ENCODE results near the gene SRM. TPM values are rescaled to one million over a fixed set of nuclear protein-coding genes. Genes with fewer than 3 reads are reported as not detected.
"Not testable (repeated sequence)": the region's sequence is repeated elsewhere in the genome, so short reads cannot be mapped to it uniquely, and the experiment has no call there.

Gene SRM
- total RNA-seq, 6 donors from 2014 or later, result 7.3 to 72.9 (median 50.2) TPM

DNA sequence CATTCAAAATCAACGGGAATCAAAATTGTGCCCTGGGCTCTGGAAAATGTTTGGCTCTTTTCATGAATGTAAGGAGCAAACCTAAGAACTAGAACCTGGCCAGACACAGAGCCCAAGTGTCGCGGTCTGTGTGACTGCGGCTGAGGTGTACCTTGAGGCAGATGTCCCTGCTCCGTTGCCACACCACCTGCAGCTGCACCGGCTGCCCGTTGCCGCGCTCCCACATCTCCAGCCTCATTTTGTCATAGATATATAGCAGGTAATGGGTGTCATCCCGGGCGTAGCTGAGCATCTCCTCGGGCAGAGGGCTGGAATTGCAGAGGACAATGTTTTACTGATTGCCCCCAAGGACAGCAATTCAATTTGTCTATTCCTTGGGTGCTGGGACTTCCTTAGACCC is 21.1 kb upstream of the SRM start:
- Histone ChIP-seq H3K36me3 (peaks cover 11 to 73% (median 65%) of the 10 kb centered on the region in 4 donors), H3K4me3 (no peak overlapping the region), H3K27ac (no peak overlapping the region), H3K27me3 (no peaks in the 10 kb centered on the region), H3K4me1 (no peaks in the 10 kb centered on the region), H3K9me3 (no peaks in the 10 kb centered on the region)
- 90% methylated on average over 12 of the region's 12 CpGs for WGBS, 2 donors
- TF ChIP-seq POLR2AphosphoS5 (IDR thresholded peaks at IDR 0.05) (no peak), CTCF (IDR thresholded peaks at IDR 0.05) (no peak), POLR2A (IDR thresholded peaks at IDR 0.05) (no peak), EP300 (IDR thresholded peaks at IDR 0.05) (no peak)
- no peak for DNase-seq
- ATAC-seq (ENCODE audit: low FRiP score in 2 of 2), result no peak

DNA sequence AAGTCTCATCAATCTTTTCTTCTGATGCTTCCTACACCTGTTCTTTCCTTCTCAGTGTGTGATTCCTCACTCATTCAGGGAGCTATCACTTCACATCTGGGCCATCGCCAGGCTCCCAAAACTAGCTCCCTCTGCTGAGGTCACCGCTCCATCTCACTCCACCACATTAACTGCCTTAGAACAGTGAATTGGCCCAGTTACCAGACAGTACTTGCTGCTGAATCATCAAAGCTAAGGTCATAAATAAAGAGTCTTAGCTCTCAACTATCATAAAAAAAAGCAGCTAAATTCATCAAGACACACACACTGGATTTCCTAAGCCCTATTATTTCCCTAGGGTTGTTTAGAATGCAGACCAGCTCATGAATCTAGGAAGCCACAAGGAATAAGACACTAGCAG is 18.8 kb upstream of the SRM start:
- 95 to 98% methylated on average over 2 of the region's 2 CpGs for WGBS, 2 donors
- no peak overlapping the region for H3K27ac ChIP-seq
- DNase-seq (no peak), ATAC-seq (ENCODE audit: low FRiP score in 2 of 2) (no peak)
- H3K9me3 ChIP-seq, result no peaks in the 10 kb centered on the region
- no peaks in the 10 kb centered on the region for H3K27me3 ChIP-seq
- TF ChIP-seq EP300 (IDR thresholded peaks at IDR 0.05), result no peak
- TF ChIP-seq POLR2AphosphoS5 (IDR thresholded peaks at IDR 0.05), result no peak
- no peak for TF ChIP-seq CTCF (IDR thresholded peaks at IDR 0.05)
- no peak for TF ChIP-seq POLR2A (IDR thresholded peaks at IDR 0.05)
- H3K4me3 ChIP-seq, result no peak overlapping the region
- H3K4me1 ChIP-seq, result no peaks in the 10 kb centered on the region
- peaks cover 28 to 96% (median 87%) of the 10 kb centered on the region in 4 donors for H3K36me3 ChIP-seq

GRCh38 chr1:11073398-11073797 is 13.6 kb upstream of the SRM start:
- not testable (repeated sequence) for H3K27ac ChIP-seq; H3K4me1 ChIP-seq; DNase-seq; H3K27me3 ChIP-seq; H3K9me3 ChIP-seq; ATAC-seq (ENCODE audit: low FRiP score in 2 of 2); H3K4me3 ChIP-seq
- peaks cover 34 to 98% (median 89%) of the 10 kb centered on the region in 4 donors for H3K36me3 ChIP-seq
- WGBS, 2 donors, result 93 to 94% methylated on average over 7 of the region's 7 CpGs

DNA sequence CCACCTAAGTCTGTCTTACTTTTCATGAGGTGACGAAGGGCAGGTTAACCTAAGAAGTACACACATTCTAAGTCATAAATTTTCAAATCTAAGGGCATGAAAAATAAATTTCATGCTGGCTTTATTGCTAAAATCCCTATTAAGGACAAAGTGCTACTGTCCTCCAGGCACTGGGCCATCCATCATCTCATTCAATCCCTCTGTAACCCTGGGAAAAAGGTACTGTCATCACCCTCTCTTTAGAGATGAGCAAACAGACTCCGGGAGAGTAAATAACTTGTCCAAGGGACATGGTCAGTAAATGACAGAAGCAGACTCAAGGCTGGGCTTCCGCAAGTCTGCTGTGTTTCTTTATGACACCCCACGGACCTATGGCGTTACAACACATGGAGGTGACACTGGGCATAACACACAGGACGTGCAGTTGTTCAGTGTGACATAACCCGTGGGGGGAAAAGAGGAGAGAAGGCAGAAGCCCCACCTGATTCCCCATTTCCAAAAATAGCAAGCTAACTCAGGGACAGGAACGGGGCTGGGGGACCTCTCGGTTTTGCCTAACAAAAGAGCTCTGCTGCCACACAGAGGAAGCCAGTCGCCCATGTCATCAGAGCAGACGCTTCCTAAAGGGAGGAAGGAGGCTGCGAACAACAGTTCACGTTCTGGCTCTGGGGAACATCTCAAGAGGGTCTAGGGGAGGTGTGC is 12.5 kb upstream of the SRM start:
- TF ChIP-seq POLR2AphosphoS5 (IDR thresholded peaks at IDR 0.05) (no peak), POLR2A (IDR thresholded peaks at IDR 0.05) (no peak), EP300 (IDR thresholded peaks at IDR 0.05) (no peak), CTCF (IDR thresholded peaks at IDR 0.05) (no peak)
- no peak for ATAC-seq (ENCODE audit: low FRiP score in 2 of 2)
- H3K27ac ChIP-seq, result no peak overlapping the region
- no peaks in the 10 kb centered on the region for H3K9me3 ChIP-seq
- H3K4me1 ChIP-seq, result no peaks in the 10 kb centered on the region
- H3K27me3 ChIP-seq, result no peaks in the 10 kb centered on the region
- H3K36me3 ChIP-seq, result peaks cover 40 to 100% (median 93%) of the 10 kb centered on the region in 4 donors
- H3K4me3 ChIP-seq, result no peak overlapping the region
- 72 to 77% methylated on average over 13 of the region's 13 CpGs for WGBS, 2 donors
- no peak for DNase-seq

GRCh38 chr1:11071463-11072215 is 11.8 kb upstream of the SRM start:
- H3K36me3 ChIP-seq, result peaks cover 42 to 100% (median 92%) of the 10 kb centered on the region in 4 donors
- H3K4me3 ChIP-seq, result no peak overlapping the region
- no peaks in the 10 kb centered on the region for H3K4me1 ChIP-seq
- H3K9me3 ChIP-seq, result no peaks in the 10 kb centered on the region
- ATAC-seq (ENCODE audit: low FRiP score in 2 of 2) (no peak), DNase-seq (no peak)
- no peaks in the 10 kb centered on the region for H3K27me3 ChIP-seq
- TF ChIP-seq POLR2A (IDR thresholded peaks at IDR 0.05) (no peak), CTCF (IDR thresholded peaks at IDR 0.05) (no peak)
- no peak overlapping the region for H3K27ac ChIP-seq
- 80 to 82% methylated on average over 15 of the region's 15 CpGs for WGBS, 2 donors
